ENCODE data around the gene KLHL12.

DNA sequence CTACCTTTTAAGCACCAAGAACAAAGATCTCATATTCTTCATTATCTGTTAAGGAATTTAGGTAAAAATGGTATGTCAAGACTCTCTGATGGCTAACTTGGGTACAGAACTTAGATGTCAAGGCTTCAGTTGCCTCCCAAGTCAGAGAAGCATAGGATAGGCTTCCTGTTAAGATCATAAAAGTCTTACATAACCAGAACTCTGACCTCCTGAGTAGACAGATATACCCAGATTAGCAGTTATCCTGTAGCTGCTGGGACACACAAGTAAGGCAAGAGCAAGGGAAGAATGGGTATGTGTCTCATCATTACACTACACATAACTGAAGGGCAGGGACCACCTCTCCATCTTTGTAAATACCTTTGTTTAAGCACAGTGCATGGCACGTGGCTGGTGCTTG is 15.4 kb upstream of the KLHL12 start:
- no peak for TF ChIP-seq POLR2A (IDR thresholded peaks at IDR 0.05)
- TF ChIP-seq, protein P1, sequence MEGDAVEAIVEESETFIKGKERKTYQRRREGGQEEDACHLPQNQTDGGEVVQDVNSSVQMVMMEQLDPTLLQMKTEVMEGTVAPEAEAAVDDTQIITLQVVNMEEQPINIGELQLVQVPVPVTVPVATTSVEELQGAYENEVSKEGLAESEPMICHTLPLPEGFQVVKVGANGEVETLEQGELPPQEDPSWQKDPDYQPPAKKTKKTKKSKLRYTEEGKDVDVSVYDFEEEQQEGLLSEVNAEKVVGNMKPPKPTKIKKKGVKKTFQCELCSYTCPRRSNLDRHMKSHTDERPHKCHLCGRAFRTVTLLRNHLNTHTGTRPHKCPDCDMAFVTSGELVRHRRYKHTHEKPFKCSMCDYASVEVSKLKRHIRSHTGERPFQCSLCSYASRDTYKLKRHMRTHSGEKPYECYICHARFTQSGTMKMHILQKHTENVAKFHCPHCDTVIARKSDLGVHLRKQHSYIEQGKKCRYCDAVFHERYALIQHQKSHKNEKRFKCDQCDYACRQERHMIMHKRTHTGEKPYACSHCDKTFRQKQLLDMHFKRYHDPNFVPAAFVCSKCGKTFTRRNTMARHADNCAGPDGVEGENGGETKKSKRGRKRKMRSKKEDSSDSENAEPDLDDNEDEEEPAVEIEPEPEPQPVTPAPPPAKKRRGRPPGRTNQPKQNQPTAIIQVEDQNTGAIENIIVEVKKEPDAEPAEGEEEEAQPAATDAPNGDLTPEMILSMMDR (IDR thresholded peaks at IDR 0.05): no peak
- no peak for TF ChIP-seq EP300 (IDR thresholded peaks at IDR 0.05)

All from gastroesophageal sphincter (tissue), 3 donors.